HG02763 (cell line): Measurements from ENCODE around the gene FOXE3.
"Not testable (repeated sequence)": the region's sequence is repeated elsewhere in the genome, so short reads cannot be mapped to it uniquely, and the experiment has no call there.

Experiments used
- ATAC-seq: cut with Tn5 transposase; IDR thresholded peaks from one replicate; pipeline ENCODE4 v1.9.1; 2021; ENCODE audit warnings: mild to moderate bottlenecking, moderate library complexity; ENCODE audit not compliant: unreplicated experiment

FOXE3 gene

GRCh38 chr1:47445823-47446550, 29.9 kb downstream of the FOXE3 start:
- no peak for ATAC-seq

GRCh38 chr1:47448462-47449222, 32.6 kb downstream of the FOXE3 start:
- ATAC-seq: no peak

GRCh38 chr1:47449822-47450552, 33.9 kb downstream of the FOXE3 start:
- no peak for ATAC-seq

GRCh38 chr1:47450606-47451005, 34.5 kb downstream of the FOXE3 start:
- no peak for ATAC-seq

- no peak for ATAC-seq
Measured at GRCh38 chr1:47452426-47452825, 36.3 kb downstream of the FOXE3 start.

- ATAC-seq: not testable (repeated sequence)
Measured at GRCh38 chr1:47453910-47454309, 37.8 kb downstream of the FOXE3 start.

GRCh38 chr1:47456250-47456649, 40.2 kb downstream of the FOXE3 start:
- no peak for ATAC-seq

- not testable (repeated sequence) for ATAC-seq
Measured at GRCh38 chr1:47457547-47457946, 41.5 kb downstream of the FOXE3 start.

- ATAC-seq: no peak
Measured at GRCh38 chr1:47459253-47459788, 43.2 kb downstream of the FOXE3 start.

GRCh38 chr1:47460040-47460439, 44.0 kb downstream of the FOXE3 start:
- no peak for ATAC-seq

GRCh38 chr1:47460456-47460855, 44.4 kb downstream of the FOXE3 start:
- ATAC-seq: no peak

- no peak for ATAC-seq
Measured at GRCh38 chr1:47465605-47466004, 49.5 kb downstream of the FOXE3 start.
